Adrenal gland (tissue), 5 donors: ENCODE data around the gene SRP68.

Source experiments
- CTCF ChIP-seq, 6 experiments: fragments of 450-650 bp in 4 of 6; fragments of 200-600 bp in 2 of 6; sonication (generic) in 1 of 6; IDR thresholded peaks; 1 replicate in 5 of 6; 2 replicates in 1 of 6; pipeline versions ENCODE4 v1.5.1 to v1.8.0; 2016 to 2021; ENCODE audit warnings: antibody characterized with exemption in 6 of 6, mild to moderate bottlenecking in 2 of 6, moderate library complexity in 1 of 6
- POLR2A ChIP-seq, 2 donors: fragments of 450-650 bp; IDR thresholded peaks; one replicate each; pipeline ENCODE4 v1.6.1; 2017; ENCODE audit warnings: antibody characterized with exemption in 2 of 2, mild to moderate bottlenecking in 2 of 2, moderate library complexity in 1 of 2
- donor health status: DM: no; HTN: no; CAD: no.

GRCh38 chr17:76119409-76120371, 47.4 kb upstream of the SRP68 start:
- TF ChIP-seq CTCF (IDR thresholded peaks at IDR 0.05) (no peak), POLR2A (IDR thresholded peaks at IDR 0.05) (no peak)
